ENCODE data around the gene CMIP. TPM values are rescaled to one million over a fixed set of nuclear protein-coding genes. Genes with fewer than 3 reads are reported as not detected.
A peak's percentile ranks its signal among the peaks of the same experiment; 100 is the strongest.

The CMIP gene
- total and polyA plus RNA-seq, 7 donors = 11.0 to 60.3 (median 20.4) TPM

GRCh38 chr16:81620029-81620428, 175.4 kb downstream of the CMIP start:
- no peaks in the 10 kb centered on the region for H3K9me3 ChIP-seq
- H3K27ac ChIP-seq = no peak overlapping the region
- intact Hi-C loops (cut with DNase I) = loop anchor here (5.0 kb wide), 2 partner anchors 173 to 218 kb away; no protein-coding TSS in a partner anchor
- no peak overlapping the region for H3K4me3 ChIP-seq
- no peak for DNase-seq
- H3K36me3 ChIP-seq = peaks cover 0 to 20% (median 0%) of the 10 kb centered on the region in 4 donors
- TF ChIP-seq POLR2A (IDR thresholded peaks at IDR 0.05) = no peak
- TF ChIP-seq, protein P1, sequence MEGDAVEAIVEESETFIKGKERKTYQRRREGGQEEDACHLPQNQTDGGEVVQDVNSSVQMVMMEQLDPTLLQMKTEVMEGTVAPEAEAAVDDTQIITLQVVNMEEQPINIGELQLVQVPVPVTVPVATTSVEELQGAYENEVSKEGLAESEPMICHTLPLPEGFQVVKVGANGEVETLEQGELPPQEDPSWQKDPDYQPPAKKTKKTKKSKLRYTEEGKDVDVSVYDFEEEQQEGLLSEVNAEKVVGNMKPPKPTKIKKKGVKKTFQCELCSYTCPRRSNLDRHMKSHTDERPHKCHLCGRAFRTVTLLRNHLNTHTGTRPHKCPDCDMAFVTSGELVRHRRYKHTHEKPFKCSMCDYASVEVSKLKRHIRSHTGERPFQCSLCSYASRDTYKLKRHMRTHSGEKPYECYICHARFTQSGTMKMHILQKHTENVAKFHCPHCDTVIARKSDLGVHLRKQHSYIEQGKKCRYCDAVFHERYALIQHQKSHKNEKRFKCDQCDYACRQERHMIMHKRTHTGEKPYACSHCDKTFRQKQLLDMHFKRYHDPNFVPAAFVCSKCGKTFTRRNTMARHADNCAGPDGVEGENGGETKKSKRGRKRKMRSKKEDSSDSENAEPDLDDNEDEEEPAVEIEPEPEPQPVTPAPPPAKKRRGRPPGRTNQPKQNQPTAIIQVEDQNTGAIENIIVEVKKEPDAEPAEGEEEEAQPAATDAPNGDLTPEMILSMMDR (IDR thresholded peaks at IDR 0.05) = no peak
- TF ChIP-seq EP300 (IDR thresholded peaks at IDR 0.05) = no peak
- TF ChIP-seq POLR2AphosphoS5 (IDR thresholded peaks at IDR 0.05) = no peak
- WGBS, 2 donors = 94 to 97% methylated on average over 4 of the region's 4 CpGs
- no peaks in the 10 kb centered on the region for H3K27me3 ChIP-seq
- H3K4me1 ChIP-seq = peaks cover 0 to 36% (median 21%) of the 10 kb centered on the region in 4 donors

- no peak for DNase-seq
- H3K4me3 ChIP-seq = no peak overlapping the region
- H3K9me3 ChIP-seq = no peaks in the 10 kb centered on the region
- H3K36me3 ChIP-seq = peaks cover 0 to 20% (median 0%) of the 10 kb centered on the region in 4 donors
- H3K27ac ChIP-seq = peak overlapping the region in 1 of 4 donors; percentile 23
- no peak for TF ChIP-seq EP300 (IDR thresholded peaks at IDR 0.05)
- TF ChIP-seq POLR2A (IDR thresholded peaks at IDR 0.05) = no peak
- TF ChIP-seq POLR2AphosphoS5 (IDR thresholded peaks at IDR 0.05) = no peak
- TF ChIP-seq, protein P1 (IDR thresholded peaks at IDR 0.05) = no peak
- peaks cover 0 to 44% (median 28%) of the 10 kb centered on the region in 4 donors for H3K4me1 ChIP-seq
- WGBS, 2 donors = 92 to 94% methylated on average over 9 of the region's 9 CpGs
- intact Hi-C loops (cut with DNase I) = loop anchor here (5.0 kb wide), 2 partner anchors 173 to 218 kb away; no protein-coding TSS in a partner anchor
- H3K27me3 ChIP-seq = no peaks in the 10 kb centered on the region
Measured at GRCh38 chr16:81620796-81621195, 176.2 kb downstream of the CMIP start.

- no peak for TF ChIP-seq POLR2AphosphoS5 (IDR thresholded peaks at IDR 0.05)
- TF ChIP-seq EP300 (IDR thresholded peaks at IDR 0.05) = no peak
- TF ChIP-seq POLR2A (IDR thresholded peaks at IDR 0.05) = no peak
- TF ChIP-seq, protein P1 (IDR thresholded peaks at IDR 0.05) = no peak
- intact Hi-C loops (cut with DNase I) = loop anchor here (5.0 kb wide), 2 partner anchors 174 to 219 kb away; no protein-coding TSS in a partner anchor
- 88 to 91% methylated on average over 8 of the region's 8 CpGs for WGBS, 2 donors
- Histone ChIP-seq H3K27me3 (no peaks in the 10 kb centered on the region), H3K36me3 (peaks cover 0 to 20% (median 0%) of the 10 kb centered on the region in 4 donors), H3K9me3 (no peaks in the 10 kb centered on the region), H3K27ac (no peak overlapping the region), H3K4me3 (no peak overlapping the region), H3K4me1 (peaks cover 0 to 44% (median 30%) of the 10 kb centered on the region in 4 donors)
- no peak for DNase-seq
Measured at GRCh38 chr16:81621496-81621895, 176.9 kb downstream of the CMIP start.

GRCh38 chr16:81623365-81624102, 178.9 kb downstream of the CMIP start:
- Histone ChIP-seq H3K27me3 (no peaks in the 10 kb centered on the region), H3K36me3 (peaks cover 0 to 20% (median 0%) of the 10 kb centered on the region in 4 donors), H3K9me3 (no peaks in the 10 kb centered on the region), H3K4me3 (no peak overlapping the region), H3K27ac (no peak overlapping the region), H3K4me1 (peaks cover 0 to 36% (median 21%) of the 10 kb centered on the region in 4 donors)
- intact Hi-C loops (cut with DNase I) = loop anchor here (2.0 to 5.0 kb wide), 4 partner anchors 73 to 221 kb away; no protein-coding TSS in a partner anchor
- TF ChIP-seq POLR2A (IDR thresholded peaks at IDR 0.05) (no peak), POLR2AphosphoS5 (IDR thresholded peaks at IDR 0.05) (no peak), EP300 (IDR thresholded peaks at IDR 0.05) (no peak)
- TF ChIP-seq, protein P1 (IDR thresholded peaks at IDR 0.05) = peak; percentile 32 to 76 (median 58)
- 85 to 88% methylated on average over 5 of the region's 5 CpGs for WGBS, 2 donors
- no peak for DNase-seq

Data from sigmoid colon (tissue), 7 donors.